ENCODE data around the gene KNCN. TPM values are rescaled to one million over a fixed set of nuclear protein-coding genes. Genes with fewer than 3 reads are reported as not detected.

The KNCN gene
- total RNA-seq, 1 donor from 2014 or later, result not detected

- no peak for DNase-seq (ENCODE audit: low read depth)
- TF ChIP-seq CTCF (IDR thresholded peaks at IDR 0.05; ENCODE audit: insufficient read depth, low read length, poor library complexity, severe bottlenecking), result no peak
- Histone ChIP-seq H3K4me3 (ENCODE audit: low read depth, low read length) (no peak overlapping the region), H3K27me3 (ENCODE audit: control insufficient read depth, insufficient read depth, low read length) (peaks cover 75% of the 10 kb centered on the region), H3K36me3 (ENCODE audit: control insufficient read depth, insufficient read depth, low read length) (no peaks in the 10 kb centered on the region)
Measured at GRCh38 chr1:46545784-46546183, 5.7 kb downstream of the KNCN start.

- Histone ChIP-seq H3K4me3 (ENCODE audit: low read depth, low read length) (no peak overlapping the region), H3K27me3 (ENCODE audit: control insufficient read depth, insufficient read depth, low read length) (peaks cover 65% of the 10 kb centered on the region), H3K36me3 (ENCODE audit: control insufficient read depth, insufficient read depth, low read length) (no peaks in the 10 kb centered on the region)
- TF ChIP-seq CTCF (IDR thresholded peaks at IDR 0.05; ENCODE audit: insufficient read depth, low read length, poor library complexity, severe bottlenecking), result no peak
- DNase-seq (ENCODE audit: low read depth), result no peak
Measured at GRCh38 chr1:46544561-46545240, 6.7 kb downstream of the KNCN start.

GRCh38 chr1:46543761-46544560, 7.5 kb downstream of the KNCN start:
- no peak for DNase-seq (ENCODE audit: low read depth)
- Histone ChIP-seq H3K27me3 (ENCODE audit: control insufficient read depth, insufficient read depth, low read length) (peaks cover 62% of the 10 kb centered on the region), H3K36me3 (ENCODE audit: control insufficient read depth, insufficient read depth, low read length) (no peaks in the 10 kb centered on the region), H3K4me3 (ENCODE audit: low read depth, low read length) (no peak overlapping the region)
- TF ChIP-seq CTCF (IDR thresholded peaks at IDR 0.05; ENCODE audit: insufficient read depth, low read length, poor library complexity, severe bottlenecking), result no peak

- TF ChIP-seq CTCF (IDR thresholded peaks at IDR 0.05; ENCODE audit: insufficient read depth, low read length, poor library complexity, severe bottlenecking), result no peak
- no peaks in the 10 kb centered on the region for H3K36me3 ChIP-seq (ENCODE audit: control insufficient read depth, insufficient read depth, low read length)
- no peak for DNase-seq (ENCODE audit: low read depth)
- peaks cover 62% of the 10 kb centered on the region for H3K27me3 ChIP-seq (ENCODE audit: control insufficient read depth, insufficient read depth, low read length)
- no peak overlapping the region for H3K4me3 ChIP-seq (ENCODE audit: low read depth, low read length)
Measured at GRCh38 chr1:46543382-46543760, 8.1 kb downstream of the KNCN start.

- no peak for TF ChIP-seq CTCF (IDR thresholded peaks at IDR 0.05; ENCODE audit: insufficient read depth, low read length, poor library complexity, severe bottlenecking)
- H3K4me3 ChIP-seq (ENCODE audit: low read depth, low read length), result no peak overlapping the region
- peaks cover 43% of the 10 kb centered on the region for H3K27me3 ChIP-seq (ENCODE audit: control insufficient read depth, insufficient read depth, low read length)
- no peaks in the 10 kb centered on the region for H3K36me3 ChIP-seq (ENCODE audit: control insufficient read depth, insufficient read depth, low read length)
- DNase-seq (ENCODE audit: low read depth), result no peak
Measured at GRCh38 chr1:46539972-46540371, 11.5 kb downstream of the KNCN start.
